ENCODE results near the gene PTPN13. TPM values are rescaled to one million over a fixed set of nuclear protein-coding genes. Genes with fewer than 3 reads are reported as not detected.

Gene PTPN13
- total RNA-seq, 2 experiments from 2014 or later = 0.06 to 0.21 TPM

DNA sequence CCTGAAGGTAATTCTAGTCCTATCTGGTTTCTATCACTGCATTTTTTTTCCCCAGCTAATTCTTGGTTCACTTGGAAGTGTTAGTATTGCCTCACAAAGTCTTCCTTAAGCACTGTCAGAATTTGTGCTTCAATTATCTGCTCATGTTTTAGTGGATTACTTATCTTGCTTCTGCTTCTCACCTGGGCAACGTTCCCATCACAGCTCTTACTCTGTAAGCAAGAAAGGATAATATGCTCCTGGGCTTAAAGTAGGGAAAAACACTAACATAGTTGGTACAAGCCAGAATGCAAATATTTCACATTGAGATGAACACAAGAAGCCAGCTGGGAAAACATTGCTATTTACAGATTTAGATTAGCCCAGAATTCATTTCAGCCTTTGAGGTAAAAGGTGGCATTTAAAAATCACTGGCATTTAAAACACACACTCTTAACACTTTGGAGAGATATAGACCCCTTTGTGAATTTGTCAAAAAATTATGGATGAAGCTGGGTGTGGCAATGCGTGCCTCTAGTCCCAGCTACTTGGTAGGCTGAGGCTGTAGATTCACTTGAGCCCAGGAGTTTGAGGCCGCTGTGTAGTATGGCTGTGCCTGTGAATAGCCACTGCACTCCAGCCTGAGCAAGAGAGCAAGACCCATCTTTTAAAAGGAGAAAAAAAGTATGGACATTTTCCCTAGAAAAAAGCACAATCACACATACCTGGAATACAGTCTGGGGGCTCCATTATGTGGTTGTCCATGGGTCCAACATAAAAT, 6.6 kb upstream of the PTPN13 start:
- POLR2A ChIA-PET = no interaction called here
- CTCF ChIA-PET = no interaction called here

DNA sequence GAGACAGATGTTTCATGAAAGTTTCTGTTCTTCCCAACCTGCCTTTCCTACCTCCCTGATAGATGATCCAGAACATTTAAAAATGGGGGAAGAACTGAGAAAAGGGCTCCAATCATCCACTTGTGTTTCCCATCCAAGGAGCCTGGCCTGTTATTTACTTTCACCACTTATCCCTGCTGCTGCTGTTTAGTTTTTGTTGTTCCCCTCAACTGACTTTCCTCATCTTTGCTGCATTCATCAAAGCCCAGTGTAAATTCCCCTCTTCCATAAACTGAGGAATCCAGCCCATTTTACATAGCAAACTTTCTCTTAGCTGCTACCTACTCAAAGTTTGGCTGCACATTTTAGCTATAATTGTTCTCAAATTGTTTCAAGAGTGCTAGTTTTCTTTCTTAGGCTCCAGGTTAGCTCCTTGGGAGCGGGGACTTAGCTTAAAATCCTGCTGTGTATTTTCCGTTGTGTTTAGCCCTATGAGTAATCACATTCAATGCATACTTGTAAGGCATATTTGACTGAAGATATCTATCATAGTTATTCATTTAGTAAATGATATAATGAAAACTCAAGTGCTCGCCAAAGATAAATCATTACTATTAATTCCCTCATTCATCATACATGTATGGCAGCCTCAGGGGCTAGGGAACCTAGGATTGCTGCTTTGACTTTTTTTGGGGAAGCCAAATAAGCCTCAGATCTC, 1.4 kb upstream of the PTPN13 start:
- CTCF ChIA-PET = no interaction called here
- POLR2A ChIA-PET = no interaction called here

DNA sequence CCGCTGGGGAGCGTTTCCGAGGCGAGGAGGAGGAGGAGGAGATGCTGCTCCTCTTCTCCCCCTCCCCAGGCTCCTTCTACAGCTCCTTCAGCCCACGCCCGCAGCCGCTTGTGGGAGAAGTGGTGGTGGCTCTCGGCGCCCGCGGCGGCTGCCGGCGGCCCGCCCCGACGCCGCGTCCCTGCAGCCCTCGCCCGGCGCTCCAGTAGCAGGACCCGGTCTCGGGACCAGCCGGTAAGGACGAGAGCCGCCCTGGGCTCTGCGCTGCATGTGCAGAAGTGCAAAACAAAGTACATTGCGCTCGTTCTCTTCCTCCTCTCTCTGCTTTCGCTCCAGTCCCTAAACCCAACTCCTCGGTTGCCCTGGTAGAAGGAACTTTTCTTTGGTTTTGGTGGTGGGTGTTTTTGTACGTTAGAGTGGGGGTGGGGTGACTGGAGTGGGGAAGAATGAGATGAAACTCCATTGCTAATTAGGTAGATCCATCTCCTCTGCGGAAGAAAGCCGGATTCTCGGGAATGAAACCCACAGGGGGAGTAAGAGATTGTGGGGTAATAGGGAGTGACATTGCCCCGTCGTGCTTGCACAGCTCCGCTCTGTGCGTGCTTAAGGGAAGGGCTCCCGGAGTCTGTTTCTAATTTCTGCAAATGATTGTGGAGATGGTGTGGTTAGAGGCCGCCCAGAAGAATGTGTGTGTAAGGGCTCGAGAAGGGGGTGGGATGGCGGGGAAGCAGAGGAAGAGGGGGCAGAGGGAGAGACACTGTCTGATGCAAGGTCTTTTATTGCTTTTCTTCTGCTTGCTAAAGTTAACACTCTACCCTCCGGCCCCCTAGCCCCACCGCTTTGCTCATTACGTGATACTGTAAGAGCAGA, 677 bp downstream of the PTPN13 start:
- ChIA-PET POLR2A (no interaction called here), CTCF (no interaction called here)

DNA sequence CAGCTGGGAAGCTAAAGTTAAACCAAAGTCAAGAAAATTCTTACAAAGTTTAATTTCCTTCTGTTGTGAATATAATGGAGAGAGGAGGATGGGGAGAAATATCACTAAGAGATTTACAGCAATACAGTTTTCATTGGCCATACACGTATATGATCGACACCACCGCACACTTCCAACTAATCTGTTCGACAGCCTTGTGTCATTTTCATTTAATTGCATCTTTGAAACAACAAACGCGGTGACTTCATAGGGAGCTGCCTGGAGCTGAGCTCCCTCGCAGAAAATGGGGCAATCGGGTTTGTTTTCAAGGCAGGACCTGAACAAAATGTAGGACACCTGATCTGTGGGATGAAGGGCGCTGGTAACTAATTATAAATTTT, 1.3 kb downstream of the PTPN13 start:
- ChIA-PET CTCF (no interaction called here), POLR2A (no interaction called here)

DNA sequence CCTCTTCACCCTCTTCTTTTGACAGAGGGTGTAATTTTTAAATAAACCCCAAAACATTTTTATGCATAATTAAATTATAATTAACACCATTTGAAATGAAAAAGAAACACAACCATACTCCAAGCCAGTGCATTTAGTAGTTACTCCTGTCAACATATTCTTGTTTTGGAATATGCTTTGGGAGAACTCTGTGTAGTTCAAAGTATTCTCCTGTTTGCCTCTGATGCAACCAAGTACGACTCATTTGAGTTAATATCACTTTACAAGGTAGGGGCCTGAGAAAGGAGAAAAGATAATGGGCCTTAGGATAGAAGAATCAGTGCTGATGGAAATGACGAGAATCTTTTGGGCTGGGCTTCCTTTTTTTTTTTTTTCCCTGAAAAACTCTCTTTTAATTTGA, 2.7 kb downstream of the PTPN13 start:
- ChIA-PET CTCF (no interaction called here), POLR2A (no interaction called here)

DNA sequence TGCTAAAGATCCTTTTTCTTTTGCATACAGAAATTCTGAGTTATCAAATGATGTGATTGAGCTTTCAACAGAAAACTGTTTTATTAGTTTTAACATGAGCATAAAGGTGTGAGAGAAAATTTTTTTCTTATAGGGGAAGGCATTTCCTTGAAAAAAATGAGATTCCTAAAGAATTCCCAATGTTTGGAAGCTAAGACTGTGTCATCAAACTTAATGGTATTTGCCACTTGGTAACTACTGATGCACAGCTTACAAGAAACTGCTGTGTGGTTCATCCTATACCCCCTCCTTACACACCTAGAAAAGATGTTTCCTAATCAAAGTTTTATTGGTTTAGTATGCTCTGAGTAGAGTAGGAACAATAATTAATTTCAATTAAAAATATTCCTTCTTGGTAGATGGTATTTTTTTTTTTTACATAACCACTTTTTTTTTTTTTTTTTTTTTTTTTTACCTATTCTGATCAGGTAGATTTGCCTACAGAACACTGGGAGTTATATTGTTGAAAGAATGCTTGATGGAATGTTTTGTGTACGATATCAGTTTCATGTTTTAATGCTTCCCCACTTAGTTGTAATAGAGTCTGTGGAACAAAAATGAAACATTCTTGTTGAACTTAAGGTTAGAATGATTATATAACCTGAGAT, 6.0 kb downstream of the PTPN13 start:
- ChIA-PET CTCF (no interaction called here), POLR2A (no interaction called here)

DNA sequence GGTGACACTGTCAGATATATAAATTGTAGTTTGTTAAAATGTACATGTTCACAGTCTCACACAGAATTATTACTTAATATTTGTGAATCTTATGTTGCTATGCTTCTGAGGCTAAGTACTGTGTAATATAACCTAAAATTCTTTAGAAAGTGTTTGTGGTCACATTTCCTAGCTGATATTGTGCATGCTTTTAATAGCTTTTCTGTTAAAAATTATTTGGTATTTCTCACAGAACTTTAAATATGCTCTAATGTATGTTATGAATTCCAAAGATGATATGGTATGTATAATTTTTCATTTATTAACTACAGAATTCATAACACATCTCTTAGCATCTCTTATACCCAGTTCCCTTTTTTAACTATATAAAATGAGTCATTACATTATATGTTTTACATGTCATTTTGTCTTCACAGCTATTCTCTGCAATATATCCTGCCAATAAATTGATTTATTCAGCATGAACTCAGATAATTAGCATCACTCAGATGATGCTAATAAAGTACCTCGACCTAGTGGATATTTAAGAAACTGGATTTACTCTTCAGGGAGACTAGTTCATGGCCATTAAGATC, 9.3 kb downstream of the PTPN13 start:
- CTCF ChIA-PET = no interaction called here
- POLR2A ChIA-PET = no interaction called here

DNA sequence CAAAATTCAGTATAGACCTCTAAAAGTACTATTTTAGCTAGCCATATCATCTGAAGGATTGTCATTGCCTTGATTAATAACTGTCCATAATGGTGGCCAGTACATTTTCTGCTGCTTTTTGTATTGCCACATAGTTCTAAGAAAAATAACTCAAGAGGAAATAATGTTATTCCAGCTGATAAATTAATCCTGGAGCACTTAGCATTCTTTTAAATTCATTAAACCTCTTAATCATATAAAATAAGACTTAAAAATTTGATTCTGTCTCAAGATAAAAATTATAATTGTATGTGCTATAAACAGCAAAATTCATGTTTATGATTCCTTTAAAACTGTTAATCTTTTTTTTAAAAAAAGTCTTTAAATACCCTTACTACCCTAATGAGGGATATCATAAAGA, 12.7 kb downstream of the PTPN13 start:
- CTCF ChIA-PET = no interaction called here
- POLR2A ChIA-PET = no interaction called here

DNA sequence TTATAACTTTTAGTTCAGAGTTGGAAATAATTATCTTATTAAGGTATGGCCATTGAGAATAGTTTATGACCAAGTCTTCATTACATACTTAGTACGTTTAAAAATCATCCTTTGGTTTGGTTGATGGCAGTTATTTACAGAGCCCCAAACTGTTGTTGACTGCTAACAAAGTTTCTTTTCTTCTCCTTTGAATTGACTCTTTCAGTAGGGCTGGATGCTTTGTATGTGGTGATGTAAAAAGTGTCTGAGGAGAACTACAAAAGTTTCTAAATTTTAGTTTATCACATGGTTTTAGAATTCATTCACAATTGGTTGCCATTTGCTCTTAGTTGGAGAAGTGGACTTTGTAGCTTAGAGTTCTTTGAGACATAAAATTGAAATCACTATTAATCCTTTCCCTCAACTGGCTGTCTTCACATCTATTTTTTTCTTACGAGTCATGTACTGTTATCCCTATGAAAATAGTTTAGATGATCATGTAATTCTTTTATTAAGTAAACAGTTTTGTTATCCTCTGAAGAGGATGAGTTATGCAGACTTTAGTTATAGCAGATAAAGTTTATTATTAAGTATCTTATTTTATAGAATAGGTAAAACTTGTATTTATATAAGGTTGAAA, 14.8 kb downstream of the PTPN13 start:
- ChIA-PET CTCF (no interaction called here), POLR2A (no interaction called here)

DNA sequence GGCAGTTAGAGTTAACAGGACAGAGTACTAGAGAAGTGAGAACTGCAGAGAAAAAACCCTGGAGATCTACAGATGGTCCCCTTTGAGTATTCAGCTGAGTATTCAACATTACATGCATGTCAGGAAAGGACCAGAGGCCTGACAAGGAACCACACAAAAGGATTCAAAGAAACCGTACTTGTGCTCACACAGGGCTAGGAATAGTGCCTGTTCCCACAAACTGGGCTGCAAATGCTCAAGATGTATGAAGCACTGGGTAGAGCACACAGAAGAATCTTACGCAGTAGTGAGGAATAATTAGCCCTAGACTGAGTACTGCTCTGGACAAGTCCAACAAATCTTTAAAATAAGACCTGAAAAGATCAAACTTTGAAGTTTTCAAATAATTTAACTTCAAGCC, 17.6 kb downstream of the PTPN13 start:
- CTCF ChIA-PET = no interaction called here
- POLR2A ChIA-PET = no interaction called here

DNA sequence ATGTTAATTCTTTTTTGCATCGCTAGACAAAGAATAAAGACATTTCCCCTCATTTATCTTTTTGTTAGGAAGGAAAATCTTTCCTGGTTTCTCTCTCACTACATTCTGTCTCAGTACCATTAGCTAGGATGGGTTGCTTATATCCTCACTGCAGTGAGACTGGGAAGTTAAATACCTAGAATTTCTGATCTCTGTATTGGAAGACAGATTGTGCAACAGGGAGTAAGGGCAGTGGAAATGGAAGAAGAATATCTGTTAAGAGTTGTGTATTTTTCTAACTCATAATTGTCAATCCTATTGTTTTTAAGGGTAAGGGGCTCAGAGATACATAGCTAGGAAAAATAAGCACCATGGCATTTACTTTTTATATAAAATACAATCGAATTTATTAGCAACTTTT, 19.6 kb downstream of the PTPN13 start:
- POLR2A ChIA-PET = no interaction called here

DNA sequence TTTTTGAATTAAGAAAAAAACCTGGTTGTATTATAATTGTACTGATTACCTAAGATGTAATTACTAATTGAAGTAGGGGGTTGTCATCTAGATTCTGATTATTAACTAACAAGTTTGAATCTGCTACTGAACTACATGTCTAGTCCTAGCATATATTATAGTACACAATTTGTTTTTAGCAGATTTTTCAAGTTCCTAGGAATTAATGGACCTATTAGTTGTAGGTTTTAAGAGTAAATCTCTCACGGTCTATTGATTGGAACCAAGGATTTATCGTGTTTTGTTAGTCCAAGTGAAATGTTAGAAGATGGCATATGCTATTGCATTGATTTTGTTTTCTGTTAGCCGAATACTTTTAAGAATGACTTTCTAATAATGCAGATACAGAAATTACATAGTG, 20.8 kb downstream of the PTPN13 start:
- ChIA-PET CTCF (no interaction called here), POLR2A (no interaction called here)

More for the DNA sequence above, 19.6 kb downstream of the PTPN13 start:
- CTCF ChIA-PET = no interaction called here

DNA sequence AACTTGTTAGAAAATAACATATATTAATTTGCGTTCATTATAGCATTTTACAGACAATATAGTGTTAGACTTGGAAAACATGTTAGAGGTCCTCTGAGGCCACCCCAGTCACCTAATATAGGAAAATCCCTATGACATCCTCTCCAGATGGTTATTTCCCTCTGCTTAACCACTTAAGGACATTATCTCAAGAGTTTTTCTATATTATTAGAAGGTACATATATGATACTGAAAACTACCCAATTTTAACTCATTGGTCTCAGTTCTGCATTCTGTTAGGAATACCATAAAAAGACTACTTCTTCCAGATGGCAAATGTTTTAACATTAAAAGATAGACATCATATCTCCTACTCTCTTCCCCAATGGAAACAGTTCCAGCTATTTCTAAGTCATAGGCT, 21.4 kb downstream of the PTPN13 start:
- POLR2A ChIA-PET = no interaction called here
- CTCF ChIA-PET = no interaction called here

DNA sequence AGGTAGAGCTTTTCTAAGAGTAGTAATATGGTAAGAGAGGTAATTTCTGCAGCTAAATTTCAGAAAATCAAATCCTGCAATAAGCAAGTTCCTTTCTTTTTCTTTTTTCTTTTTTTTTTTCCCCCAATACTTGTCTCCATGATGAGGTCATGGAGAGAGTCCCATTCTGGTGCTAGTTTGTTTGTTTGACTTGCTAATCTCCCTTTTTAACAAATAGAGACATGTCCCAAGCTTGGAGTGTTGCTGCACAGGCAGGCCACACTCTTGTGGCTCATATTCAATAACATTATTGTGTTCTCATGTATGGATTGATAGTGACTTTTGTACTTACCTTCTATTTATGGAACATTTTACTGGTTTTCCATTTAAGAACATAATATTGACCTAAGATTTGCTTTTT, 25.5 kb downstream of the PTPN13 start:
- POLR2A ChIA-PET = no interaction called here
- CTCF ChIA-PET = no interaction called here

DNA sequence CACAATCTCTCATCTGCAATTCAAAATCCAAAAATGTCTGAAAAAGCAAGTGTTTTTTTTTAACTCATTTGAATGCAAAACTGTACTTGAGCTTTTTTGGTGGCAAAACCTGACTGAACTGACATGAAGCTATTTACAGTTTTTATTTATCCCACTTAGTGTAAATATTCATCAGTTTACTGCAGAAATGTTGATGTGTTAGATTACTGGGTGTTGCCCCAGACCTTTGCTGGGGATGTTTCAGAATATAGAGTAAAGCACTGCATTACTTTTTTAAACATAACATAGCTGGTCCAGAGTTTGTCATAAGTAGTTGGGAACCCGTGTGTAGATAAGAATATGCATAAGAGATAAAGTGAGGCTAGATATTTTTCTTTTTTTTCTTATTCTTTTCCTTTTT, 27.3 kb downstream of the PTPN13 start:
- ChIA-PET POLR2A (no interaction called here), CTCF (no interaction called here)

DNA sequence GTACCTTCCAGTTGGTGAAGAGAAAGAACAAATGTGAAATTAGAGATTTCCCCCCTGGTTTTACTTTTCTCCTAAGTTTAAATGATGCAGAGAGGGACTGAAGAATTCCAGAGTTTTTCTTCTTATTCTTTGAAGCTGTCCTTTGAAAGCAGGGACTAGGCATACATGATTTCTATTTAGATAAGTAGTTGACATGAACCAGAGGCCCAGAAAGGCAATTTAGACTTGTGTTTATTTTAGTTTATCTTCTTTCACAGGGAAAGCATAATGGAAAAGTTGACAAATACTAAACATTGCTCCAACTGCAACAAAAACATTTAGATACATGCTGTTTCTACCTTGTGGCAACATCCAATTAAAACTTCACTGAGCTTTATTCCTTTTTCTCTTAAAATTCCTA, 32.0 kb downstream of the PTPN13 start:
- ChIA-PET POLR2A (no interaction called here), CTCF (no interaction called here)

DNA sequence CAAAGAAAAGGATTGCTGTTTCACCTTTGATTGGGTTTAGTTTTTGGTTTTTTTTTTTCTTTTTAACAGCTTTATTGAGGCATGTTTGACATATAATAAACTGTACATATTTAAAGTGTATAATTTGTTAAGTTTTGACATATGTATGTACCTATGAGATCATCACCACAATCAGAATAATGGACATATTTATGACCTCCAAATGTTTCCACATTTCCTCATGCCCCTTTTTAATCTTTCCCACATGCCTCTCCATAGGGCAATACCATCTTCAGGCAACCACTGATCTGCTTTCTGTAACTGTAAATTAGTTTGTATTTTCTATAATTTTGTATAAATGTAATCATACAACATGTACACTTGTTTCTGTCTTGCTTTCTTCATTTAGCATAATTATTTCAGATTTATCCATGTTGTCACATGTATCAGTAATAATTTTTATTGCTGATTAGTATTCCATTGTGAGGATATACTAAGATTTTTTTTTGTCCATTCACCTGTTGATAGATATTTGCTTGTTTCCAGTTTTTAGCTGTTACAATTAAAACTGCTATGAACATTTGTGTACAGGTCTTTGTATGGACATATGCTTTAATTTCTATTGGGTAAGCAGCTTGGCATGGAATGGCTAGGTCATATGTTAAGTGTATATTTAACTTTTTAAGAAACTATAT, 33.5 kb downstream of the PTPN13 start:
- CTCF ChIA-PET = no interaction called here

DNA sequence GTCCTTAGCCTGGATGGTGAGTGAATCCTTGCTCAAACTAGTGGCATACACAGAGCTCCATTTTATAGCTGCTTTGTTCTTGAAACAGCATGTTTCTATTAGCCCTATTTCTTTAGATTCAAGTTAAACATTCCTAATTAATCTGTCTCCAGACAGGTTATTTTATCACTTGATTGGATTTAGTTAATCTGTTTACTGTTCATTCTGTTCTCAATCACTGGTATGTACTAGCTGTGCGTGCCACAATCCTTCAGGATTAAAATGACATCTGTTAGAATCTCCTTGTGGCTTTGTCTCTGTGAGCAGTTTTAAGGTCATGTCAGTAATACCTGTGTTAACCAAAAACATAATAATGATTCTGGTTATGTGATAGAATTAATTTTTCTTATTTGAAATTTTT, 36.5 kb downstream of the PTPN13 start:
- CTCF ChIA-PET = no interaction called here
- POLR2A ChIA-PET = no interaction called here

More for the DNA sequence above, 33.5 kb downstream of the PTPN13 start:
- POLR2A ChIA-PET = no interaction called here

DNA sequence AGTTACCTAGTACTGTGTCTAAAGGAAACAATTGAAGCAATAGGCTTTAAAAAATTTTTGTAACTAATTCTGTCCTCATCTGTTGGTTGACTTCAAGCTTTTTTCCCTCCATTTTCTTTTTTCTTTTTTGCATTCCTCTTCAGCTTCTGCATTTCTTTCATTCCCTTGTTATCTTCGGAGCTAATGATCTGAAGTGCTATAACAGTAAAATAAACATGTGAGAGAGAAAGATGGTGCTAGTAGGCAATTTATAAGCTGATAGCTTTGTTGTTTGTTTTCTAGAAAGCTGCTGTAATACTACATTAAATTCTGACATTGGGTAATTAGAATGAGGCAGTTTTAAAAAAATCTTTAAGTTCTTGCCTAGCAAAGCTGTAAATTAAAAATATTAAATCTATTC, 37.1 kb downstream of the PTPN13 start:
- CTCF ChIA-PET = no interaction called here
- POLR2A ChIA-PET = no interaction called here

DNA sequence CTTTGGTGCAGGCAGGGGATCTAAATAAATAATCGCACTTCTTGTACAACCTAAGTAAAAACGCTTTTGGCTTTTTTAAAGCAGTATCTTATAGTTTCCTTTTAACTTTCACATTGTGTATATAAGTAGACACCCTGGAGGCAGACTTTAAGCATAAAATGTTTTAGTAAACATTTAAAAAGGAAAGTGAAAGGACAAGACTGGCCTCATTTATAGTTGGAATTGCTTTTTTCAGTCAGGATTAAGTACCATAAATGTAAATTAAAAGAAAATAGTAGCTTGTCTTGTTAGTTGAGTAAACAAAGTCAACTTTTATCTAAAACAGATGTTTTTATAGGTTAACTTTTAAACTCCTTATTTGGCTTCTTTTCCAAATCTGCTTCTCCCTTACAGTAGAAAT, 39.7 kb downstream of the PTPN13 start:
- CTCF ChIA-PET = no interaction called here
- POLR2A ChIA-PET = no interaction called here
